DMS153 (cell line): Measurements from ENCODE around the gene STEAP1B.
"Not testable (repeated sequence)": the region's sequence is repeated elsewhere in the genome, so short reads cannot be mapped to it uniquely, and the experiment has no call there.

Source experiments
- DNase-seq: peaks from one replicate; lab custom pipeline; 2025; lab: John Stamatoyannopoulos, UW

STEAP1B gene

DNA sequence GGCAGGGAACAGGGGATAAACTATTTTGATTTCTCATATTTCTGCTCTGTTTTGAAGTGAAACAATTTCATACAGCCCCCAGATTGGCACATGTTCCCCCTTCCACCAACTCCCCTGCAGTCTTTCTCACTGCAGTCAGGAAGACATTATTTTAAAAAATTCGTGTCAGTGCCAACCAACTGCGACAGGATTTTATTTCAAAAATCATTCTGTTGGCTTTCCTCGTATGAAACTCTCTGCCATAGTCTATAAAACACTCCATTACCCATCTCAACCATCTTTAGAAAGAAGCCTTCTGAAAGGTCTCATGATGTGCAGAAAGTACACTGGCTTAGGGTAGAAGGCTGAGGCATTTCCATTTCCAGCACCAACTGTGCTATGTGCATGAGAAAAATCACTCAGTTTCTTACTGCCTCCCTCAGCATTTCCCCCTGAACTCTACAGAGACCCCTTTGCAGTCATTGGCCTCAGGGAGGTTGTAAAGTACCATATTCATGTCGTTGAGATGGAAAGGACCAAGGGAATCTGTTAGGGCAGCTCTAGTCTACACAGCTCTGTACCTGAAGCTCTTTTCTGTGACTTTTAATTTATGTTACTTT, 46.9 kb downstream of the STEAP1B start:
- DNase-seq = no peak

DNA sequence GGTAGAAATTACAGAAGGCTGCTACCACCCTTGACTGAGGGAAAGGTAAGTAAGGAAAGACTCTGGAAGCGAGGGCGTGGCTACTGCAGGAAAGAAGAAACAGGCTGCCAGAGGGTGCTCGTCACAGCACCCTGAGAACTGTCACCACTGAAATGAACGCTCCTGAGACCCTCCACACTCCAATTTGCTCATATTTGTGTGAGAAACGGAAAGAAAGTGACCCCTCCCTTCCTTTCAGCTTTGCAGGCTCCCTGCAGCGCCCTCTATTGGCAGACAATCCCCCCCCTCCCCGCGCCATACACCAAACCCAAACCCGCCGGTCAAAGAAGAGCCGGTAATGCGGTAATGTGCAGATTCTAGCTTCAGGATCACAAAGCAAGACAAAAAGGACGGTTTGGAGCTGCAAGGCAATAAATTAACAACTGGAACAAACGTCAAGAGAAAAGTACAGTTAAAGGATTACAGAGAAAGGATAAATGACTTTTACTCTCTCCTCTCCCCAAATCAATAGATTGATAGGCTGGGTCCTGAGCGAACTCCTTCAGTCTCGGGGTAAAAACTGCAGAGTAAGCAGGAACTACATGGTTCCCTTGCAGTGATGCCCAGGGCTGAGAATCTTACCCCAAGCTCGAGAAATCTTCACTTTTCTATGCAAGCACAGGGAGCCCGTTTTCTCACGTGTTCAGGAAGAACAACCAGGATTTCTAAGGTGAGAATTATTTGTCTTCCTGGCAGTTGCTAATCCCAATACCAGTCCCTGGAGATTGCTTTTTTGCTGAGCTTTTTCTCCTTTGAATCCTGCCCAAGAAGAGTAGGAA, 47.6 kb downstream of the STEAP1B start:
- DNase-seq = no peak

- DNase-seq = not testable (repeated sequence)
Observed at GRCh38 chr7:22450013-22450412, 50.0 kb downstream of the STEAP1B start.

DNA sequence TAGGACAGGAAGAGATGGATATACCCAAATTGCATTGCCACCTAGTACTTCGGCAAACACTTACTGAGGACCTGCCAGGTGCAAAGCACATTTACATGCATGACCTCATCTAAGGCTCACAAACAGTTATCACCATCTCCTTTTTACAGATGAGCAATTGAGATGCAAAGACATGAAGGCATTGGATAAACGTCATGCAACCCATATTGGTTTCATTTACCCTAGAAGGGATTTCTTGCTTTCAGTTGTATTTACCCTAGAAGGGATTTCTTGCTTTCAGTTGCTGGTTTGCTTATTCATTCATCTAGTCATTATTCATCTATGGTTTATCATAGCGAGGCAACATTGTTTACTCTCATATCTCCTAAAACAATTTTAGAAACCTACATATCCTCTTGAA, 52.2 kb downstream of the STEAP1B start:
- DNase-seq = peak; percentile 99

- peak; percentile 65 for DNase-seq
Observed at GRCh38 chr7:22447008-22447407, 53.0 kb downstream of the STEAP1B start.

- DNase-seq = no peak
Observed at GRCh38 chr7:22445853-22446252, 54.1 kb downstream of the STEAP1B start.

DNA sequence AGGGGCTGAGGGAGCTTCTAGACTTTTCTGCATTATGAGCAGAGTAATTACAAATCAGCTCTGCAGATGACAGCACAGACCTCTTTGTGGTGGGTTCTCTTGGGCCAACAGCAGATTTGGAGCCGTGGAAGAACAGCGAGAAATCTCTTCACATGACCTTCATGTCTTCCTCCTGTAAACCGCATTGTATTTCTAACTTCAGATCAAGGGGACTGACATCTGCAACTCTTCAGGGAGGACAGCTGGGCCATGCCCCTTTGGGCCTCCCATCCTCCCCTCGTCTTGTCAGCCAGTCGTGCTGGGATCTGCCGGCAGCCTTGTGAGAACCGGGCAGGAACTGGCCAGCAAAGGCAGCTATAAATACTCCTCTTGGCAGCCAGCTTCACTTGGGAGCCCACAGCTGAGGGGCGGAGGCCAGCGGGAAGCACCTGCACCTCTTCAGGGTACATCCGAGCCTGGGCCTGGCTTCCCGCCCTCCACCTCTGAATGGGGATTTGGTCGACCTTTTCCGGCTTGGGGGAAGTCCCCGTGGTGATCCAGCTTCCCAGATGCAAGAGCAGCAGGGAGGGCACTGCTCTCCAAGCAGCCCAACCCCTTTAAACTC, 54.7 kb downstream of the STEAP1B start:
- peak; percentile 98 for DNase-seq

DNA sequence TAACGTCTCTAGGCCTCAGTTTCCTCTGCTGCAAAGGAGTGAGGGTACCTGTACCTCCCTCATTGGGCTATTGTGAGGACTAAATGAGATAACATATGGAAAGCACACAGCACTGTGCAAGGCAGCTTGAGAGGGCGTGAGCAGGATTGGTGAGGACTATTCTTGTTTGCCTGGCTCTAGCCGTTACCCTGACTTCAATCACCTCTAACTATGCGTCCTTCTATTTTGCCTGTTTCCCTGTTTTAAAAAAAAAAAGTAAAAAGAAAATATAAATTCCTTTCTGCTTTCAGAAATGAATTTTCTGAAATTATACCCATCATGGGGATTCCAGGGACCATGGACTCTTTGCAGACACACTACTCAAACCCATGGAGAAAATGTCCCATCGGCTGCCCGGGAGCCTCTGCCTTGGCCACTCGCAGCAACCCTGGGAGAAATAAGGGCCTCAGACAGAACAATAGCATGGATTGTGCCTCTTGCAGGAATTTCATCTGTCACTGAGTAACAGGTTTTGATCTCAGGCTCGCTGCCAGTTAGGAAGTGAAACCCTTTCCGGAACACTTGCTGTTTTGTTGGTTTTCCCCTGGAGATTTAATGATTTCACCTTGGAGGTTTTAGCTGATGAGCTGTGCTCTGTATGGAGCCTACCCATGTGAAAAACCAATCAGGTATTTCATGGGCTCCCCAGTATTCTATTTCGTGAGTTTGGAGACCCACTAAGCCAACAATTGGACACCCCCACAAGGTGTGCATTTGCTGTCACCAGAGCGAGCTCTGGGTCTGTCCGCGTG, 55.6 kb downstream of the STEAP1B start:
- DNase-seq = peak; percentile 71

DNA sequence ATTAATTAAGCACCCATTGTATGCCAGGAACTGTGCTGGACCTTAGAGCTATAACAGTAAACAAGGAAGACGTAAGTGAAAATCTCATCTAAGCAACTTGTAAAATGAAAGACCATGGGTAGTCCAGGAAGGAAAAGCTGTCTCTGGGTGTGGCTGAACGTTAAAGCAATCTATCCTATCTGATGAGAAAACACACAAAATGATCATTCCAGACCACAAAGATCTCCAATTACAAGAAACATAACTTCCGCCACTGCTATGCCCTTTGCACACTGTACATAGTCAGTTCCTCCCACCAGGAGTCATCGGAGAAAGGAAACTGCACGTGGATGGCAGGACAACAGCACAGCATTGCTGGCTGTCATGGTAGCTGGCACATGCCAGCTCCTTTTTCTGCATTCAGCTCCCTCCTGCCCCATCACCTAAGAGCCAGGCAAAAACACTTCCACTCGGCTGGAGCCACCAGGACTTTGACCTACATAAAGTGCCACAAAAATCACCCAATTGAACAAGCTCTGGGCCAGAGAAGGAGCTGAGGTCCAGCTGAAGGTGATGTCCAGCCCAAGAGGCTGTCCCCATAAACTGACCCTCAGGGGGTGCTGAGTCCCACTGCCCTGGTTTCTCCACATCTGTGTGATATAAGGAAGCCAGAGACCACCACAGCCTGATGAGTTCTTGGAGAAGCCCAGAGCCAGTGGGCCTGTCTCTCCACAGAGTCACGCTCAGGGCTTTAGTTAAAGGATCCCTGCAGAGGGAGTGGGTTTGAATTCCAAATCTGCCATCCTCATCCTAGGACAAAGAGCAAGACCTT, 56.4 kb downstream of the STEAP1B start:
- peak; percentile 50 for DNase-seq

- no peak for DNase-seq
Observed at GRCh38 chr7:22442882-22443369, 57.1 kb downstream of the STEAP1B start.

DNA sequence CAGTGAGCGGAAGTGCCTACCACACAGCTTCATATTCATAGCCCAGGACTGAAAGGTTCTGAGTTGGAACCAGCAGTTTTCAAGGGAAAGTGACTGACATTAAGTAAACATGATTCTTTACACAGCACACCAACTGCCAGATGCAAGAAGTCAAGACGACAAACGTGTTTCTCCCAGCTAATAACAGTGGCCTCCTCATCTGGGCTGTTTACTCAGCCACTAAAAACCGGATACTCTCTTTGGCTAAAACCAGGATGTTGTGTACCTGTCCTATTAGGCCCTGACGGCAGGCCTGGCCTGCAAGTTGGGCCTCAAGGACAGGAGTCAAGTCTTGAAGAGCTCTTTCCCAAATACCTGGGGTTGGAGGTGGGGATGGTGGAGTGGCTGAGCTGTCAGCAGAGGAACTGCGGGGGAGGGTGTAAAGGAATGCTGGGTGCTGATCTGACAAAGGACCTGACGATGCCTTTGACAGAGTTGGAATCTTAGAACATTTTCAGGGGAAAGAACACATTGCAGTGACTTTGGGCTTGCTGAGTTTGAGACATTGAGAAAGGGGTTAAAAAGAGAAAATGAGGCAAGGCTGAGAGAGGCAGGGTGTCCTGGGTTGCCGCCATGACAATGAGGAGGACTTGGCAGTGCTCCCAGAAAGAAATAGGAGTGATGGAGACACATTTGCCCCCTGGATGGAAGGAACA, 57.7 kb downstream of the STEAP1B start:
- DNase-seq = peak; percentile 92

DNA sequence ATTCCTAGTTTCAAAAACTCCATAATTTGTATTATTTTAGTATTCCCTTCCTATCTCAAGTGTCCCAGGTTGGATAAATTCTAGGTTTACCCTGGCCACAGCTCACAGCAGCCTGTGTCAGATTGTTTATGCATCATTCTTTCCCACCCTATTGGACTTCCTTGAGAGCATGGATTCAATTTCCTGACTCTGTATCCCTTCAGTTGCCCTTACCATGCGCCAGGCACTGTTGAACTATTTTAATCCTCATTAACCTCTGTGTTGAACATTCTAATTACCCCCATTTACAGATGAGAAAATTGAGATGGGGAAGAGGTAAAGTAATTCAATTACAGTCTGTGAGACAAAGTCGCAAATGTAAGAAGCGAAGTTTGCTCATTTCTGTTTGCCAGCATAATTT, 58.8 kb downstream of the STEAP1B start:
- DNase-seq = no peak

GRCh38 chr7:22438994-22439393, 61.0 kb downstream of the STEAP1B start:
- DNase-seq = no peak

- DNase-seq = not testable (repeated sequence)
Observed at GRCh38 chr7:22436552-22436951, 63.4 kb downstream of the STEAP1B start.

DNA sequence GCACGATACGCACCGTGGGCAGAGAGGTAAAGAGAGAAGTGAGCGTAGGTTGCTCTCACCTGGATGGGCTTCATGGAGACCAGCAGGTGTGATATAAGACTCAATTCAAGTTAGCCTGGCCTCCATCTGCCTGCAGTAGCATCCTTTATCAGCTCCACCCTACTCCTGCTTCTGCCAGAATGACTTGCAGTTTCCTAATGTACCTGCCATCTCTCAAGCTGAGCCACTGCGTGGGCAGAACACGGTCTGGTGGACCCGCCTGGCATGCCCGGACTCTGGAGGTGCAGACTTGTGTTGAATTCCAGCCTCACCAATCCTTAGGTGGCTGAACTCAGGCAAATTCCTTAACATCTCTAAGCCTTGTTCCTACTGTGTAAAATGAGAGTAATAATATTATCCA, 64.3 kb downstream of the STEAP1B start:
- no peak for DNase-seq

DNA sequence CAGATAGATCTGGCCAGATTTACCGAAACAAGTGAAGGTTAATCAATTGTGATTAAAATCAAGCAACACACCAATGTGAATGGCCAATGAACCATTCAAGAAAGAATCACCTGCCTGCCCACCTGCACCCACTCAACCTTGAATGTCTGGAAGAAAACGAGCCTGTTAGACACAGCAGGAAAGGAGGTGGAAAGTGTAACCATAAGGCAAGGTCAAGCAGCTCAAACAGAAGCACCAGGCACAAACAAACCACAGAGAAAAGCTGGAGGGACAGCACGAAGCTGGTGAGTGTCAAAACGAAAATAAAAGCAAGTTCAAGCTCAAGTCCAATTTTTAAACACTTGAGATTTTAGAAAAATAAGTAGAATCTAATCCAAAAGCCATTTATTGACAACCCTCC, 64.9 kb downstream of the STEAP1B start:
- DNase-seq = no peak

GRCh38 chr7:22433710-22434460, 66.1 kb downstream of the STEAP1B start:
- peak; percentile 86 for DNase-seq

- not testable (repeated sequence) for DNase-seq
Observed at GRCh38 chr7:22433165-22433700, 66.8 kb downstream of the STEAP1B start.

DNA sequence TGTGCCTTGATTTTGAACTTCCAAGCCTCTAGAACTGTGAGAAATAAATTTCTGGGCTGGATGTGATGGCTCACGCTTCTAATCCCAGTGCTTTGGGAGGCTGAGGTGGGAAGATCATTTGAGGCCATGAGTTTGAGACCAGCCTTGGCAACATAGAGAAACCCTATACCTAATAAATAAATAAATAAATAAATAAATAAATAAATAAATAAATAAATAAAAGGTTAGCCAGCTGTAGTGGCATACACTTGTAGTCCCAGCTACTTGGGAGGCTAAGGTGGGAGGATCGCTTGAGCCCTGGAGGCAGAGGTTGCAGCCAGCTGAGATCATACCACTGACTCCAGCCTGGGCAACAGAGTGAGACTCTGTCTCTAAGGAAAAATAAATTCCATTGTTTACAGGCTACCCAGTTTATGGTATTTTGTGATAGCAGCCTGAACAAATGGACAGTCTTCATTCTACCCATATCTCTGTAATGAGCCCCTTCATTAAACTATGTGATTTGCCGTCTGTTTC, 67.7 kb downstream of the STEAP1B start:
- no peak for DNase-seq
